Fibroblast of skin of right quadriceps (primary cell): ENCODE measurements around the gene NGF.
"Not testable (repeated sequence)": the region's sequence is repeated elsewhere in the genome, so short reads cannot be mapped to it uniquely, and the experiment has no call there.

ENCODE experiments used
- DNase-seq: peaks from one replicate; pipeline ENCODE4 v3.0.0-alpha.2; 2013

Gene NGF

GRCh38 chr1:115337633-115338456 lies at the start of gene NGF:
Gene NGF (minus strand): TSS chr1:115338249. CDS start chr1:115286795, 51,454 bp downstream.
- DNase-seq, result peak; percentile 82

DNA sequence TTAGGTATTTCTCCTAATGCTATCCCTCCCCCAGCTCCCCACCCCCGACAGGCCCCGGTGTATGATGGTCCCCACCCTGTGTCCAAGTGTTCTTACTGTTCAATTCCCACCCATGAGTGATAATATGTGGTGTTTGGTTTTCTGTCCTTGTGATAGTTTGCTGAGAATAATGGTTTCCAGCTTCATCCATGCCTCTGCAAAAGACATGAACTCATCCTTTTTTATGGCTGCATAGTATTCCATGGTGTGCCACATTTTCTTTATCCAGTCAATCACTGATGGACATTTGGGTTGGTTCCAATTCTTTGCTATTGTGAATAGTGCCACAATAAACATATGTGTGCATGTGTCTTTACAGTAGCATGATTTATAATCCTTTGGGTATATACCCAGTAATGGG lies 45.4 kb upstream of the NGF start:
- DNase-seq, result not testable (repeated sequence)

DNA sequence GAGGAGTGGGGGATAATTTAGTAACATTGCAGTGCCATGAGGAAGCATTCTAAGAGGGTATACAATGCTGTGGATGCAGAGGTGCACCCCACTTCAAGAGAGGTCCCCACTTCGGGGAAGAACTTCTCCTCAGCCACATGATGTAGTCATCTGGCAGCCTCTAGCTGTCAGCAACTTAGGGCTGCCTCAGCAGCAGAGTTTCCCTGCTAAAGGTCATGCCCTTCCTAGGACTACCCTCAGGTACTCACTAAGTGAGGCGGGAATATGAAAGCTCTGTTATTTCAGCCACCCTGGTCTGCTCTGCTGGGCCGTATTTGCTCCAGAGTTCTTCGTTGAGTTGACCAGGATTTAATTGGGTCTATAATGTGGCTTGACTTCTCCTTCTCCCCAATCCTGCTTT lies 41.9 kb upstream of the NGF start:
- DNase-seq, result no peak

DNA sequence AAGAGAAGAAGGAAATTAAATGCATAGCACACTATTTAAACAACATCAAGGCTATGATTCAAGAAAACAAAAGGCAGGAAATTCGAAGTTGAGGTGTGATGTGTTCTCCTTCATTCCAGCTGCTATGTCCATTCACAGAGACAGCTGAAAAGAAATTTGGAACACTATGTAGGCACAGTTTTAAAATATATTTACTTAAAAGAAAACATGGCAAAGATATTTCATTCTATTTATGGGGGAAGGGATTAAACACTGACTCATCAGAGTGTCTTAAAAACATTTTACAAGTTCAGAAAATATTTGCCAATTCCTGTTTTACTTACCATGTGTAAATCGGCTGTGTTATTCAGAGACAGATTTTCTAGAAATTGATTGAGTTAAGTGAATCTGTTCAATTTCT lies 39.4 kb upstream of the NGF start:
- DNase-seq, result peak; percentile 39

DNA sequence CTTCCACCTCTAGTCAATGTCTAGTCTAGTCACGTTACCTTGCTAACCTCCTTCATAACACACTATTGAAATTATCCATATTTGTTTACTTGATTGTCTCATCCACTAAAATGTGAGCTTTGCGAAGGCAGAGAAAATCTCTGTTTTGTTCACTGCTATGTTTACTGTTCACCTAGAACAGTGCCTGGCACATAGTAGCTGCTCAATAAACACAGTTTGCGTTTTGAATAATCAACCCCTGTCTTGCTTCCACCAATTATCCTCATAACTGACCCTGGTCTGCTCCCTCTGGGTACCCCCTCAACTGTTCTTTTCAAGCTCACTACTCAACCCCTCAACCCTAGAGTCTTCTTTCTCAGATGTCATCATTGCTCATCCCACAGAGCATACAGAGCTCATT lies 36.5 kb upstream of the NGF start:
- DNase-seq, result no peak

DNA sequence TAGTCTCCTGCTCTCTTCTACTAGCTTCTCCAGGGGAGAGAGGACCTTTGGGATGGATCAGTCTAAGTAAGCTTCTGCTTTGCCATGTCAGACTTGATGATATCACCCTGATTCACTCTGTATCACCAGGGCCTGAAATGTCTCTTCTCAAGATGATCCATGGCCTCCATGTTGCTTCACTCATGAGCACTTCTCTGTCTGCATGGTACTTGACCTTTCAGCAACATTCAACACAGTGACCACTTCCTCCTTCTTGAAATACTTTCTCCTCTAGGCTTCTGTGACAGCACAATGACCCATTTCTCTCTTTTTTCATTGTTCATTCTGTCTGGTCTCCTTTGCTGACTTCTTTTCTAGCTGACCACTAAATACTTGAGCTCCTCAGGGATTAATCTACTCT lies 35.3 kb upstream of the NGF start:
- DNase-seq, result peak; percentile 80

- DNase-seq, result no peak
Measured at GRCh38 chr1:115365738-115366137, 27.7 kb upstream of the NGF start.

DNA sequence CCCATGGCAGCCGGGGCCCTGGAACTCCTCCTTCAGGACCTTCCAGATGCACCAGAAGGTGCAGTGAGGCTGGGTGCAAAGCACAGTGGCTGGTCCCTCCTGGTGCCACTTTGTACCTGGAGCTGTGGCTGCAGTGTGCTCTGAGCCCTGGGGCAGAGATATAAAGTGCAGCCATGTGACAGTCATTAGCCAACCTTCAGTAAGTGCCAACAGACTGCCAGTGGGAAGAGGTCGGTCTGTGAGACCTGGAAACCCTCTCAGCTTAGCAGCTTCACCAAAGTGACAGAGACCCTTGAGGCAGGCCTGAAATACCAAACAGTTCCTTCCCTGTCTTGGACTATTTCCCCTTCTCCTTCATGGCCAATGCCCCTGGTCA lies 26.7 kb upstream of the NGF start:
- DNase-seq, result no peak

GRCh38 chr1:115364046-115364779 lies 26.2 kb upstream of the NGF start:
- DNase-seq, result peak; percentile 93

- DNase-seq, result no peak
Measured at GRCh38 chr1:115363171-115363570, 25.1 kb upstream of the NGF start.

DNA sequence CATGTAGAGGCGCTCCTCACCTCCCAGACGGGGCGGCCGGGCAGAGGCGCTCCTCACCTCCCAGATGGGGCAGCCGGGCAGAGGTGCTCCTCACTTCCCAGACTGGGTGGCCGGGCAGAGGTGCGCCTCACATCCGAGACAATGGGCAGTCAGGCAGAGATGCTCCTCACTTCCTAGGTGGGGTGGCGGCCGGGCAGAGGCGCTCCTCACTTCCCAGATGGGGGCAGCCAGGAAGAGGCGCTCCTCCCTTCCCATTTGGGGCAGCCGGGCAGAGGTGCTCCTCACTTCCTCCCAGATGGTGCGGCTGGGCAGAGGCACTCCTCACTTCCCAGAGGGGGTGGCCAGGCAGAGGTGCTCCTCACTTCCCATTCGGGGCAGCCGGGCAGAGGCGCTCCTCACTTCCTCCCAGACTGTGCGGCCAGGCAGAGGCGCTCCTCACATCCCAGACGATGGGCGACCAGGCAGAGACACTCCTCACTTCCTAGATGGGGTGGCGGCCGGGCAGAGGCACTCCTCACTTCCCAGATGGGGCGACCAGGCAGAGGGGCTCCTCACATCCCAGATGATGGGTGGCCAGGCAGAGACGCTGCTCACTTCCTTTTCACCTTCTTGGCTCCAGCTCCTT lies 22.6 kb upstream of the NGF start:
- DNase-seq, result not testable (repeated sequence)

GRCh38 chr1:115359787-115360452 lies 21.9 kb upstream of the NGF start:
- not testable (repeated sequence) for DNase-seq

DNA sequence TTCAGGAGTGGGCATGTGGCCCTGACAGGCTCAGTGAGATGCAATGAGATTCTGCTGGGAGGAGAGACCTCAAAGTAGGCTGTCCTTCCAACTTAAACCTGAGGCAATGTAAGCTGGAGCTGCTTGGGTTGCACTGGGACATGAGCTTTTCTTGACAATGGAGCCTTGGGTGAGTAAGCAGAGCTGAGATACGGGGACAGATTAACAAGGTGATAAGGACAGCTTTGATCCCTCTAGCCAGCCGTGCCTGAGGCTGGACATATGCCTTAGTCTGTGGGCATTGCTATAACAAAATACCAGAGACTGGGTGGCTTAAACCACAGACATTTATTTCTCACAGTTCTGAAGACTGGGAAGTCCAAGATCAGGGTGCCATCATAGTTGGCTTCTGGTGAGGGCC lies 18.3 kb upstream of the NGF start:
- DNase-seq, result no peak

GRCh38 chr1:115355069-115355468 lies 17.0 kb upstream of the NGF start:
- DNase-seq, result no peak

- DNase-seq, result no peak
Measured at GRCh38 chr1:115351143-115351542, 13.1 kb upstream of the NGF start.

- DNase-seq, result no peak
Measured at GRCh38 chr1:115348636-115349035, 10.6 kb upstream of the NGF start.

- no peak for DNase-seq
Measured at GRCh38 chr1:115347282-115347681, 9.2 kb upstream of the NGF start.

- DNase-seq, result no peak
Measured at GRCh38 chr1:115343200-115343737, 5.2 kb upstream of the NGF start.

- no peak for DNase-seq
Measured at GRCh38 chr1:115341948-115342347, 3.9 kb upstream of the NGF start.

DNA sequence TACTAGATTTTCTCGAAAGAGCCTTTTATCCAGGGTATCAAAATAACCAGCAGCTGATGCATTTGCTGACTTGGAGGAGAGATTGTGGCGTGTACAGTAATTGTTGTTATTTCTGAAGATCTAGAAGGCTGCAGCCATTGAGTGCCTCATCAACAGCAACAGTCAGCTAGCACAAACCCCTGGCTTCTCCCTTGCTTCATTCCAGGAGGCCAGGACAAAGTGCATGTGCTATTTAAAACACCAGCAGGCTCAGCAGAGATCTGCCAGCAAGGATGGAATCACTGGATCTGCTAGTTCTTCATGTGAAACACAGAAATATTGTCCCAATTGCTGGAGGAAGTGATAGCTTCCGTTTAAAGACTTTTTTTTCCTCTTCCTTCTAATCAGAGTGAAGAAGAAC lies 2.8 kb upstream of the NGF start:
- no peak for DNase-seq

DNA sequence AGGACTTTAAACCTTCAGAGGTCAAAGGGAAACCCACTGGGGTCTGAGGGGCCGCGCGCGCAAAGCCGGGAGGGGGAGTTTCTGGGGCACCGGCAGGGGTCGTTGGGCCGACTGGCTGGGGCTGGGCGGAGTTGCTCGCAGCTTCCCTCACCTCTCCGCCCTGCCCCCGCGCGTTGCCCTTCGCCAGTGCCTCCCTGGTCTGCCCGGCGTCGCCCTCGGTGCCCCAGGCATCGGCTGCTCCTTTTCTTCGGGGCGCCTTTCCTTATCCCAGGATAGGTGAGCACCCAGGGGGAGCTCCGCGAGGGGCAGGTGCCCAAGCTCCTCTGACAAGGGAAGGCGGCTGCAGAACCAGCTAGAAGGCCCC lies 390 bp upstream of the NGF start:
- no peak for DNase-seq

- no peak for DNase-seq
Measured at GRCh38 chr1:115337276-115337632, 795 bp downstream of the NGF start.

DNA sequence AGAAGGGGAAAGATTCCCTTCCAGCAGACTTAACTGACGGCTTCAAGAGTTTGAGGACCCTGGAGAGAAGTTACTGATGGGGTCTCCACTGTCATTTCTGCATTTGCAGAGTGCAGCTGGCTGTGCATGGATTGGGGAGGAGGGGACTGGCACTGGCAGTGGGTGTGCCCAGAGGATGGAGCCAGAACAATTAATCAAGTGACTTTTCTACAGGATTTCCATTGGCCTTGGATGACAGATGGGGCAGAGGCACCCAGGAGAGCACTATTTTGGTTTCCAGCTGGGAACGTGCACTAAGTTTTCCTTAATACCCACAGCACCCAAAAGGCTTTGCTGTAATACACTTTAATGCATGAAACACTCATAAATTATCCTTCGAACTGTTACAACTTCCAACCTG lies 1.3 kb downstream of the NGF start:
- no peak for DNase-seq
